GM19438 (cell line): ENCODE data around the gene DNPH1.

ENCODE experiments used
- ATAC-seq: cut with Tn5 transposase; IDR thresholded peaks from one replicate; pipeline ENCODE4 v1.9.1; 2021; ENCODE audit warnings: low read depth; ENCODE audit not compliant: unreplicated experiment

The DNPH1 gene

GRCh38 chr6:43185391-43185985 lies 43.8 kb downstream of the DNPH1 start:
- ATAC-seq: no peak

GRCh38 chr6:43184268-43184985 lies 44.9 kb downstream of the DNPH1 start:
- no peak for ATAC-seq

- no peak for ATAC-seq
Measured at GRCh38 chr6:43183441-43183840, 45.8 kb downstream of the DNPH1 start.

GRCh38 chr6:43181942-43182860 lies 47.1 kb downstream of the DNPH1 start, which contains the start of gene CUL9:
CUL9 (plus strand) TSS chr6:43182196; CDS start chr6:43184311, 2,115 bp downstream.
- peak; percentile 92 for ATAC-seq

- no peak for ATAC-seq
Measured at GRCh38 chr6:43181621-43181941, 47.7 kb downstream of the DNPH1 start.

GRCh38 chr6:43180985-43181384 lies 48.3 kb downstream of the DNPH1 start:
- ATAC-seq: no peak

- no peak for ATAC-seq
Measured at GRCh38 chr6:43180058-43180457, 49.2 kb downstream of the DNPH1 start.

GRCh38 chr6:43178951-43179830 lies 50.1 kb downstream of the DNPH1 start:
- no peak for ATAC-seq

- ATAC-seq: no peak
Measured at GRCh38 chr6:43178150-43178549, 51.1 kb downstream of the DNPH1 start.

GRCh38 chr6:43176423-43176786 lies 52.9 kb downstream of the DNPH1 start:
- ATAC-seq: no peak

- ATAC-seq: no peak
Measured at GRCh38 chr6:43175676-43176422, 53.4 kb downstream of the DNPH1 start.
